ENCODE data around the gene HEY2. TPM values are rescaled to one million over a fixed set of nuclear protein-coding genes. Genes with fewer than 3 reads are reported as not detected.

The HEY2 gene
- total and polyA plus RNA-seq, 10 of the 15 experiments (the other 5 are each of a cell fraction or from before 2014, with no cell fraction given): 0.01 to 0.32 (median 0.08) TPM; not detected in 4

DNA sequence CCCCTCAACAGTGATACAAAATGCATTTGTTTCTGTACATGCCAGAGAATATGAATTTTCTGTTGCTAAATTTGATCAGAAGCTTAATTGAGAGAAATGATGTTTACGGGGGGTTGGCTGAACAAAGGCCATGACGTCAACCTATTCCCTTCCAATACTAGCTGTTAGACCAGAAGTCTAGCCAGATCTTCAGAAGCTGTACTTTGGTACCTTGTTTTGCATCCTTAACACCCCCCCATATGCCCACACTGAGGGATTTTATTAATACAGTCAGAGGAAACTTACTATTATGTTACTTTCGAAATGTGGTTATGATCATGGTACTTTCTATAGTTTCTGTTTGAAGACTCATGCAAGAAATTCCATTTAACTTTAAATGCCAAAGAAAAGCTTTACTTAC is 44.4 kb downstream of the HEY2 start (continued):
- TF ChIP-seq NRF1 (conservative IDR thresholded peaks at IDR 0.05; ENCODE audit: low read depth, low read length) (no peak), IKZF2 (IDR thresholded peaks at IDR 0.05) (peak; percentile 33 to 58; a peak in 2 of 4 replicates), EP300 (IDR thresholded peaks at IDR 0.05; ENCODE audit: borderline replicate concordance in 1 of 2, control insufficient read depth in 1 of 2, low read depth in 2 of 2, low read length in 2 of 2) (no peak), KAT2A (conservative IDR thresholded peaks at IDR 0.05; ENCODE audit: control insufficient read depth, low read depth, low read length) (no peak), FOS (IDR thresholded peaks at IDR 0.05; ENCODE audit: borderline replicate concordance, extremely low read depth, insufficient read length) (no peak), IRF4 (IDR thresholded peaks at IDR 0.05; ENCODE audit: low read depth, low read length) (no peak), SPI1 (IDR thresholded peaks at IDR 0.05; ENCODE audit: borderline replicate concordance, insufficient read depth, low read depth, low read length) (no peak), TBL1XR1 (IDR thresholded peaks at IDR 0.05; ENCODE audit: low read depth, low read length) (no peak), KLF5 (IDR thresholded peaks at IDR 0.05; ENCODE audit: partially characterized antibody) (no peak), BRCA1 (IDR thresholded peaks at IDR 0.05; ENCODE audit: low read depth, low read length) (no peak), BCL11A (IDR thresholded peaks at IDR 0.05; ENCODE audit: low read depth, low read length) (no peak), HCFC1 (IDR thresholded peaks at IDR 0.05; ENCODE audit: low read length) (no peak), LARP7 (IDR thresholded peaks at IDR 0.05) (no peak), RFX5 (IDR thresholded peaks at IDR 0.05; ENCODE audit: low read depth, low read length) (no peak), CBX3 (IDR thresholded peaks at IDR 0.05; ENCODE audit: borderline replicate concordance, low read depth) (no peak), RUNX3 (IDR thresholded peaks at IDR 0.05; ENCODE audit: low read length) (peak; percentile 69)
- TF ChIP-seq, protein P1, sequence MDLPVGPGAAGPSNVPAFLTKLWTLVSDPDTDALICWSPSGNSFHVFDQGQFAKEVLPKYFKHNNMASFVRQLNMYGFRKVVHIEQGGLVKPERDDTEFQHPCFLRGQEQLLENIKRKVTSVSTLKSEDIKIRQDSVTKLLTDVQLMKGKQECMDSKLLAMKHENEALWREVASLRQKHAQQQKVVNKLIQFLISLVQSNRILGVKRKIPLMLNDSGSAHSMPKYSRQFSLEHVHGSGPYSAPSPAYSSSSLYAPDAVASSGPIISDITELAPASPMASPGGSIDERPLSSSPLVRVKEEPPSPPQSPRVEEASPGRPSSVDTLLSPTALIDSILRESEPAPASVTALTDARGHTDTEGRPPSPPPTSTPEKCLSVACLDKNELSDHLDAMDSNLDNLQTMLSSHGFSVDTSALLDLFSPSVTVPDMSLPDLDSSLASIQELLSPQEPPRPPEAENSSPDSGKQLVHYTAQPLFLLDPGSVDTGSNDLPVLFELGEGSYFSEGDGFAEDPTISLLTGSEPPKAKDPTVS (IDR thresholded peaks at IDR 0.05; ENCODE audit: low read depth, low read length): no peak
- TF ChIP-seq, protein P2, sequence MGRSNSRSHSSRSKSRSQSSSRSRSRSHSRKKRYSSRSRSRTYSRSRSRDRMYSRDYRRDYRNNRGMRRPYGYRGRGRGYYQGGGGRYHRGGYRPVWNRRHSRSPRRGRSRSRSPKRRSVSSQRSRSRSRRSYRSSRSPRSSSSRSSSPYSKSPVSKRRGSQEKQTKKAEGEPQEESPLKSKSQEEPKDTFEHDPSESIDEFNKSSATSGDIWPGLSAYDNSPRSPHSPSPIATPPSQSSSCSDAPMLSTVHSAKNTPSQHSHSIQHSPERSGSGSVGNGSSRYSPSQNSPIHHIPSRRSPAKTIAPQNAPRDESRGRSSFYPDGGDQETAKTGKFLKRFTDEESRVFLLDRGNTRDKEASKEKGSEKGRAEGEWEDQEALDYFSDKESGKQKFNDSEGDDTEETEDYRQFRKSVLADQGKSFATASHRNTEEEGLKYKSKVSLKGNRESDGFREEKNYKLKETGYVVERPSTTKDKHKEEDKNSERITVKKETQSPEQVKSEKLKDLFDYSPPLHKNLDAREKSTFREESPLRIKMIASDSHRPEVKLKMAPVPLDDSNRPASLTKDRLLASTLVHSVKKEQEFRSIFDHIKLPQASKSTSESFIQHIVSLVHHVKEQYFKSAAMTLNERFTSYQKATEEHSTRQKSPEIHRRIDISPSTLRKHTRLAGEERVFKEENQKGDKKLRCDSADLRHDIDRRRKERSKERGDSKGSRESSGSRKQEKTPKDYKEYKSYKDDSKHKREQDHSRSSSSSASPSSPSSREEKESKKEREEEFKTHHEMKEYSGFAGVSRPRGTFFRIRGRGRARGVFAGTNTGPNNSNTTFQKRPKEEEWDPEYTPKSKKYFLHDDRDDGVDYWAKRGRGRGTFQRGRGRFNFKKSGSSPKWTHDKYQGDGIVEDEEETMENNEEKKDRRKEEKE (IDR thresholded peaks at IDR 0.05): no peak
- TF ChIP-seq, protein P3, sequence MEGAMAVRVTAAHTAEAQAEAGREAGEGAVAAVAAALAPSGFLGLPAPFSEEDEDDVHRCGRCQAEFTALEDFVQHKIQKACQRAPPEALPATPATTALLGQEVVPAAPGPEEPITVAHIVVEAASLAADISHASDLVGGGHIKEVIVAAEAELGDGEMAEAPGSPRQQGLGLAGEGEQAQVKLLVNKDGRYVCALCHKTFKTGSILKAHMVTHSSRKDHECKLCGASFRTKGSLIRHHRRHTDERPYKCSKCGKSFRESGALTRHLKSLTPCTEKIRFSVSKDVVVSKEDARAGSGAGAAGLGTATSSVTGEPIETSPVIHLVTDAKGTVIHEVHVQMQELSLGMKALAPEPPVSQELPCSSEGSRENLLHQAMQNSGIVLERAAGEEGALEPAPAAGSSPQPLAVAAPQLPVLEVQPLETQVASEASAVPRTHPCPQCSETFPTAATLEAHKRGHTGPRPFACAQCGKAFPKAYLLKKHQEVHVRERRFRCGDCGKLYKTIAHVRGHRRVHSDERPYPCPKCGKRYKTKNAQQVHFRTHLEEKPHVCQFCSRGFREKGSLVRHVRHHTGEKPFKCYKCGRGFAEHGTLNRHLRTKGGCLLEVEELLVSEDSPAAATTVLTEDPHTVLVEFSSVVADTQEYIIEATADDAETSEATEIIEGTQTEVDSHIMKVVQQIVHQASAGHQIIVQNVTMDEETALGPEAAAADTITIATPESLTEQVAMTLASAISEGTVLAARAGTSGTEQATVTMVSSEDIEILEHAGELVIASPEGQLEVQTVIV (IDR thresholded peaks at IDR 0.05; ENCODE audit: borderline replicate concordance, partially characterized antibody): no peak
- TF ChIP-seq, protein P4, sequence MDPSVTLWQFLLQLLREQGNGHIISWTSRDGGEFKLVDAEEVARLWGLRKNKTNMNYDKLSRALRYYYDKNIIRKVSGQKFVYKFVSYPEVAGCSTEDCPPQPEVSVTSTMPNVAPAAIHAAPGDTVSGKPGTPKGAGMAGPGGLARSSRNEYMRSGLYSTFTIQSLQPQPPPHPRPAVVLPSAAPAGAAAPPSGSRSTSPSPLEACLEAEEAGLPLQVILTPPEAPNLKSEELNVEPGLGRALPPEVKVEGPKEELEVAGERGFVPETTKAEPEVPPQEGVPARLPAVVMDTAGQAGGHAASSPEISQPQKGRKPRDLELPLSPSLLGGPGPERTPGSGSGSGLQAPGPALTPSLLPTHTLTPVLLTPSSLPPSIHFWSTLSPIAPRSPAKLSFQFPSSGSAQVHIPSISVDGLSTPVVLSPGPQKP (IDR thresholded peaks at IDR 0.05; ENCODE audit: low read depth, low read length): no peak
- TF ChIP-seq, protein P5, sequence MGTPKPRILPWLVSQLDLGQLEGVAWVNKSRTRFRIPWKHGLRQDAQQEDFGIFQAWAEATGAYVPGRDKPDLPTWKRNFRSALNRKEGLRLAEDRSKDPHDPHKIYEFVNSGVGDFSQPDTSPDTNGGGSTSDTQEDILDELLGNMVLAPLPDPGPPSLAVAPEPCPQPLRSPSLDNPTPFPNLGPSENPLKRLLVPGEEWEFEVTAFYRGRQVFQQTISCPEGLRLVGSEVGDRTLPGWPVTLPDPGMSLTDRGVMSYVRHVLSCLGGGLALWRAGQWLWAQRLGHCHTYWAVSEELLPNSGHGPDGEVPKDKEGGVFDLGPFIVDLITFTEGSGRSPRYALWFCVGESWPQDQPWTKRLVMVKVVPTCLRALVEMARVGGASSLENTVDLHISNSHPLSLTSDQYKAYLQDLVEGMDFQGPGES (IDR thresholded peaks at IDR 0.05): no peak
